SK-N-SH treated with all-trans-retinoic acid at 6 μM for 48 hours (cell line): ENCODE data around the gene PIBF1.

ENCODE experiments used
- ATAC-seq: fragments of 200-7000 bp; cut with Tn5 transposase; 3 replicates; pipeline ENCODE4 v1.9.1; 2020; ENCODE audit warnings: mild to moderate bottlenecking, moderate library complexity
- ARNTL ChIP-seq: fragments of 450-650 bp; formaldehyde crosslinking; IDR thresholded peaks from 2 replicates; pipeline ENCODE4 v1.5.0; 2020; ENCODE audit warnings: low read depth, mild to moderate bottlenecking, moderate library complexity, borderline replicate concordance
- BACH2 ChIP-seq: fragments of 250-450 bp; sonication (Bioruptor Pico); IDR thresholded peaks from 2 replicates; pipeline ENCODE4 v1.9.0; 2021; ENCODE audit warnings: mild to moderate bottlenecking, borderline replicate concordance
- CREB5 ChIP-seq: fragments of 250-450 bp; sonication (Bioruptor Pico); IDR thresholded peaks from 2 replicates; pipeline ENCODE4 v1.5.1; 2020; ENCODE audit warnings: low read depth, mild to moderate bottlenecking, moderate library complexity
- CSDC2 ChIP-seq: fragments of 250-450 bp; sonication (Bioruptor Pico); IDR thresholded peaks from 2 replicates; pipeline ENCODE4 v1.5.0; 2020; ENCODE audit warnings: mild to moderate bottlenecking, moderate library complexity
- CSRNP3 ChIP-seq: fragments of 250-450 bp; sonication (Bioruptor Pico); IDR thresholded peaks from 2 replicates; pipeline ENCODE4 v1.5.1; 2021; ENCODE audit warnings: mild to moderate bottlenecking, moderate library complexity
- ESRRG ChIP-seq: fragments of 250-450 bp; sonication (Bioruptor Pico); IDR thresholded peaks from 2 replicates; pipeline ENCODE4 v1.6.1; 2021; ENCODE audit warnings: mild to moderate bottlenecking
- ISL1 ChIP-seq: fragments of 250-450 bp; sonication (Bioruptor Pico); IDR thresholded peaks from 2 replicates; pipeline ENCODE4 v2.1.2; 2022; ENCODE audit warnings: mild to moderate bottlenecking, moderate library complexity
- OSR1 ChIP-seq: fragments of 250-450 bp; sonication (Bioruptor Pico); IDR thresholded peaks from 2 replicates; pipeline ENCODE4 v1.8.0; 2022; ENCODE audit warnings: moderate library complexity, mild to moderate bottlenecking, inconsistent platforms
- PATZ1 ChIP-seq: fragments of 250-450 bp; sonication (Bioruptor Pico); IDR thresholded peaks from 2 replicates; pipeline ENCODE4 v1.8.0; 2020; ENCODE audit warnings: mild to moderate bottlenecking, moderate library complexity, borderline replicate concordance
- POU6F1 ChIP-seq: fragments of 250-450 bp; sonication (Bioruptor Pico); IDR thresholded peaks from 2 replicates; pipeline ENCODE4 v1.8.0; 2021; ENCODE audit warnings: low read depth, mild to moderate bottlenecking, moderate library complexity, borderline replicate concordance
- PPARA ChIP-seq: fragments of 250-450 bp; sonication (Bioruptor Pico); IDR thresholded peaks from 2 replicates; pipeline ENCODE4 v1.5.0; 2020; ENCODE audit warnings: mild to moderate bottlenecking, borderline replicate concordance
- TOX ChIP-seq: fragments of 250-450 bp; sonication (Bioruptor Pico); IDR thresholded peaks from 2 replicates; pipeline ENCODE4 v1.8.0; 2021; ENCODE audit warnings: mild to moderate bottlenecking, moderate library complexity, borderline replicate concordance
- TSHZ2 ChIP-seq: fragments of 250-450 bp; sonication (Bioruptor Pico); IDR thresholded peaks from 2 replicates; pipeline ENCODE4 v1.5.0; 2020; ENCODE audit warnings: mild to moderate bottlenecking, moderate library complexity
- ZC3H10 ChIP-seq: fragments of 250-450 bp; sonication (Bioruptor Pico); IDR thresholded peaks from 2 replicates; pipeline ENCODE4 v1.5.1; 2021; ENCODE audit warnings: mild to moderate bottlenecking, moderate library complexity
- ZFP3 ChIP-seq: fragments of 250-450 bp; sonication (Bioruptor Pico); IDR thresholded peaks from 2 replicates; pipeline ENCODE4 v1.5.0; 2020; ENCODE audit warnings: mild to moderate bottlenecking, moderate library complexity
- ZNF565 ChIP-seq: fragments of 450-650 bp; formaldehyde crosslinking; conservative IDR thresholded peaks from 2 replicates; pipeline ENCODE4 v1.5.0; 2020; ENCODE audit warnings: low read depth, mild to moderate bottlenecking, moderate library complexity
- ZNF70 ChIP-seq: fragments of 450-650 bp; formaldehyde crosslinking; IDR thresholded peaks from 2 replicates; pipeline ENCODE4 v1.5.0; 2020; ENCODE audit warnings: mild to moderate bottlenecking, moderate library complexity

PIBF1 gene

GRCh38 chr13:72884101-72884500 is 102.2 kb downstream of the PIBF1 start:
- ATAC-seq: no peak
- TF ChIP-seq ZNF565 (CRISPR knock-in tag) (no peak), BACH2 (CRISPR knock-in tag) (no peak), CREB5 (CRISPR knock-in tag) (no peak), ISL1 (CRISPR knock-in tag) (no peak), POU6F1 (CRISPR knock-in tag) (no peak), PPARA (CRISPR knock-in tag) (no peak), CSDC2 (CRISPR knock-in tag) (no peak), ZFP3 (no peak), TSHZ2 (CRISPR knock-in tag) (no peak), ARNTL (CRISPR knock-in tag) (no peak)

- ATAC-seq: no peak
- TF ChIP-seq TOX: no peak
- no peak for TF ChIP-seq ISL1 (CRISPR knock-in tag)
- no peak for TF ChIP-seq ZNF565 (CRISPR knock-in tag)
- TF ChIP-seq ESRRG: no peak
- TF ChIP-seq CREB5 (CRISPR knock-in tag): no peak
Observed at GRCh38 chr13:72886272-72887067, 104.5 kb downstream of the PIBF1 start.

GRCh38 chr13:72889495-72889894 is 107.6 kb downstream of the PIBF1 start:
- TF ChIP-seq PATZ1 (CRISPR knock-in tag) (no peak), PPARA (CRISPR knock-in tag) (no peak), TOX (no peak), CREB5 (CRISPR knock-in tag) (no peak), ZC3H10 (CRISPR knock-in tag) (no peak), ZNF565 (CRISPR knock-in tag) (no peak), TSHZ2 (CRISPR knock-in tag) (no peak), OSR1 (CRISPR knock-in tag) (no peak), CSRNP3 (CRISPR knock-in tag) (no peak), ESRRG (no peak), CSDC2 (CRISPR knock-in tag) (no peak), ZNF70 (CRISPR knock-in tag) (no peak), ISL1 (CRISPR knock-in tag) (no peak), BACH2 (CRISPR knock-in tag) (no peak)
- TF ChIP-seq, all 23 proteins: peak for 0
- ATAC-seq: no peak
